PC-3 (cell line): Measurements from ENCODE around the gene HCFC2.

Experiments used
- EZH2 ChIP-seq: fragments of 300-600 bp; sonication (generic); IDR thresholded peaks from one replicate; pipeline ENCODE4 v1.6.1; 2017; ENCODE audit warnings: antibody characterized with exemption, mild to moderate bottlenecking, low read length; ENCODE audit not compliant: unreplicated experiment
- EZH2phosphoT487 ChIP-seq: fragments of 300-600 bp; sonication (generic); IDR thresholded peaks from 2 replicates; pipeline ENCODE4 v1.6.1; 2018; ENCODE audit warnings: mild to moderate bottlenecking, antibody characterized with exemption, low read length, borderline replicate concordance
- TF ChIP-seq, protein P1 (sequence below): fragments of 300-600 bp; sonication (generic); conservative IDR thresholded peaks from 2 replicates; pipeline ENCODE4 v1.5.1; 2017; ENCODE audit warnings: antibody characterized with exemption, low read depth, mild to moderate bottlenecking, low read length

DNA sequence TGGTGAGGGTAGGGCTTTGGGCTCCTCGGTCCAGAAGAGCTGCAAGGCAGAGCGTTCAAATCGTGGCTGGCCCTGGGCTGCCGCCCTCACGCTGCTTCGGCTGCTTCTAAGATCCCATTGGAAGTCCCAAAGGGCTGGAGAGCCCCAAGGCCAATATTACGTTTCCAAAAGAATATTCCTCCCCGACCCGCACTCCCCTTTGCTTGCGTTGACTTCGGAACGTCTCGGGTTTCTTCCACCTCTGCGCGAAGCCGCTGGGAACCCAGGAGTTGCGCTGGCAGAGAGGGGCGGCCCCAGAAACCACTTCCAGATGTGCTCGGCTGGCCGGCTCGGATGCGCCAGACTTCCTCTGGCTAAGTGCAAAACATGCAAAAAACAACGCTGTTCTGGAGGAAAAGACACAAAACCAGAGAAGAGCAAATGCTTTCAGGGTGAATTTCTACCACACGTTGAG is 14.4 kb upstream of the HCFC2 start, which contains the start of gene GLT8D2:
- TF ChIP-seq, protein P1, sequence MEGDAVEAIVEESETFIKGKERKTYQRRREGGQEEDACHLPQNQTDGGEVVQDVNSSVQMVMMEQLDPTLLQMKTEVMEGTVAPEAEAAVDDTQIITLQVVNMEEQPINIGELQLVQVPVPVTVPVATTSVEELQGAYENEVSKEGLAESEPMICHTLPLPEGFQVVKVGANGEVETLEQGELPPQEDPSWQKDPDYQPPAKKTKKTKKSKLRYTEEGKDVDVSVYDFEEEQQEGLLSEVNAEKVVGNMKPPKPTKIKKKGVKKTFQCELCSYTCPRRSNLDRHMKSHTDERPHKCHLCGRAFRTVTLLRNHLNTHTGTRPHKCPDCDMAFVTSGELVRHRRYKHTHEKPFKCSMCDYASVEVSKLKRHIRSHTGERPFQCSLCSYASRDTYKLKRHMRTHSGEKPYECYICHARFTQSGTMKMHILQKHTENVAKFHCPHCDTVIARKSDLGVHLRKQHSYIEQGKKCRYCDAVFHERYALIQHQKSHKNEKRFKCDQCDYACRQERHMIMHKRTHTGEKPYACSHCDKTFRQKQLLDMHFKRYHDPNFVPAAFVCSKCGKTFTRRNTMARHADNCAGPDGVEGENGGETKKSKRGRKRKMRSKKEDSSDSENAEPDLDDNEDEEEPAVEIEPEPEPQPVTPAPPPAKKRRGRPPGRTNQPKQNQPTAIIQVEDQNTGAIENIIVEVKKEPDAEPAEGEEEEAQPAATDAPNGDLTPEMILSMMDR = no peak
- no peak for TF ChIP-seq EZH2
- TF ChIP-seq EZH2phosphoT487 = no peak
